ENCODE measurements around the gene GTSE1. TPM values are rescaled to one million over a fixed set of nuclear protein-coding genes. Genes with fewer than 3 reads are reported as not detected.
"Not testable (repeated sequence)": the region's sequence is repeated elsewhere in the genome, so short reads cannot be mapped to it uniquely, and the experiment has no call there.

The GTSE1 gene
- total RNA-seq, 1 experiment from 2014 or later: 31.9 TPM

DNA sequence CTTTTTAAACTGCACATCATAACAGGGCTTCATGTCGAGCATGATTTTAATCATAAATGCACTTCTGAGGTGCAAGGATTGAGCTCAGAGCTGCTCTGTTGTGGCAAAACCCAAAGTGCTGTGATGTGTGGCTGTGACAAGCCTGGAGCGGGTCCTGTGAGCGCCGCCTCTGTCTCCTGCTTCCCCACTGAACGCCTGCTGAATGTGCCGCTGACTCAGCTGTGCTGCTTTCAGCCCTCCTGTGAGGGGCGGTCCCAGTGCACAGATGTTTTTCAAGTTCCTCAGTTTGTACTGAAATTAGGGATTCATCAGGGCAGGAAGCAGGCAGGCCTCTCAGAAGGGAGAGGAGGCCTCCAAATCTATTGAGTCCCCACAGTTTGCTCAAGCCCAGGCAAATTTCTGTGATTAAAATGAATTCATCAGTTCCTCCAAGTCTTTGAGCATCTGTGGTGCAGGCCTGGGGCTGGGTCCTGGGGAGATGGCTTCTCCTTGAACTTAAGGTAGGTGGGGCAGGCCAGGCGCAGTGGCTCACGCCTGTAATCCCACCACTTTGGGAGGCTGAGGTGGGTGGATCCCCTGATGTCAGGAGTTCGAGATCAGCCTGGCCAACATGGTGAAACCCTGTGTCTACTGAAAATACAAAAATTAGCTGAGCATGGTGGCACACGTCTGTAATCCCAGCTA, 3.0 kb upstream of the GTSE1 start:
- DNase-seq (ENCODE audit: low read depth): peak; percentile 21

DNA sequence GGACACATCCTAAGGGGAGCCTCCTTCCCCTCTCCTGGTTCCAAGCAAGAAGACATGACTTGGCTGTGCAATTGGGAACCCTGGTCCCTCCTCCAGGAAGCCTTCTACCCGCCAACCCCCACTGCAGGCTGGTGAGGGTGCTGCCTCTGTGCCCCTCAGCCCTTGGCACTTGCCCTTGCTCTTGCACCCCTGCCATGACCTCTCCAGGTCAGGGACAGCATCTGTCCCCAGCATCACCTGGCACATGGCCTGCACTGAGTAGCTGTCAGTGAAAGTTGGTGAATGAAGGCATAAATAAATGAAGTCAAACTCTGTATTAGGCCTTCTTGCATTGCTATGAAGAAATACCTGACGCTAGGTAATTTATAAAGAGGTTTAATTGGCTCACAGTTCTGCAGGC, 1.9 kb upstream of the GTSE1 start:
- DNase-seq (ENCODE audit: low read depth): no peak

DNA sequence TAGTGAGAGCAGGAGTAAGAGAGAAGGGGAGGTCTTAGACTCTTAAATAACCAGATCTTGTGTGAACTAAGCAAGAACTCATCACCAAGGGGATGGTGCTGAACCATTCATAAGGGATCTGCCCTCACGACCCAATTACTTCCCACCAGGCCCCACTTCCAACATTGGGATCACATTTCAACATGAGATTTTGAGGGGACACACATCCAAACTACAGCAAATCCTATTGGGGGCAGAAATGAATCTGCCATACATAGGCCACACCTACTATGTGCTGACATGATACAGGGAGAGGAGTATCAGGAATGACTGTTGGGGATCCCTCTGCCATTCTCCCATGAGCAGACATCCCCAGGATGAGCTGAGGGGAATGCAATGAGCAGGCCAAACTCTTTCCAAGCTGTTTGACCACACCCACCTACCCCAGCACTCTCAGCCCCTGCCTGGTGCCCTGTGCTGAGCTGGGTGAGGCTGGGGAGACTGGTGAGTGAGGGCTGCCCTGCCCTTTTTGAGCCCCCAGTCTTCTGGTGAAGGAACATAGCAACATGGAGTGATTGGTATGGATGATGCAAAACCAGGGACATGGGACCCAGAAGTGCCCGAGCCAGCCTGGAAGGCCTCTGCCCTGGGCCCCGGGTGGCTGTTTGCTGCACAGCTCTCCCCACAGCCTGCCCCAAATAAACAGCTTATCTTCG, 1.2 kb upstream of the GTSE1 start:
- no peak for DNase-seq (ENCODE audit: low read depth)

DNA sequence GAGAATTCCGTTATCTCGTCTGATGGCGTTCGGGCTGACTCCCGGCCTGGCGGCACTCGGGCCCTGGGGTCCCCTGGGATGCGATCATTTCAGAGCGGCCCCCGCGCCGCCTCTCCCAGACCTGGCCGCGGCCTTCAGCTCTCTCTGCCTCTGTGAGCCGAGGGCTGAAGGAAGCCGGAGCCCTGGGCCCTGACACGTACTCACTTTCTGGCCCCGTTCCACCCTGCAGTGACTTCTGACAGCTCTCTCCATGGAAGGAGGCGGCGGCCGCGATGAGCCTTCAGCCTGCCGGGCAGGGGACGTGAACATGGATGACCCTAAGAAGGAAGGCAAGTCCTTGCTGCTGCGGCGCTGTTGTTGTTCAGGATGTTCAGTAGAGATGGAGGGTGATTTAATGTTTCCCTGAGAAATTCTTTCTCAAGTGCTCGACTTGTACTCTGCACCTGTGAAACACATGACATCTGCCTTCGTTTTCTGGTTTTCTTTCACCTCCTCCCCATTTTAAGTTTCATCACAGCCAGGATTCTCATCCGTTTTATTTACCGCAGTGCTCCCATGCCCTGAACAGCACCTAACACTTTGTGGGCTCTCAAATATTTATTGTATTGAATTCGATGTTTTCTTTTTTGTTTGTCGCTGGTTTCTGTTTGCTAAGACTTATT, 612 bp downstream of the GTSE1 start:
- DNase-seq (ENCODE audit: low read depth): peak; percentile 55

DNA sequence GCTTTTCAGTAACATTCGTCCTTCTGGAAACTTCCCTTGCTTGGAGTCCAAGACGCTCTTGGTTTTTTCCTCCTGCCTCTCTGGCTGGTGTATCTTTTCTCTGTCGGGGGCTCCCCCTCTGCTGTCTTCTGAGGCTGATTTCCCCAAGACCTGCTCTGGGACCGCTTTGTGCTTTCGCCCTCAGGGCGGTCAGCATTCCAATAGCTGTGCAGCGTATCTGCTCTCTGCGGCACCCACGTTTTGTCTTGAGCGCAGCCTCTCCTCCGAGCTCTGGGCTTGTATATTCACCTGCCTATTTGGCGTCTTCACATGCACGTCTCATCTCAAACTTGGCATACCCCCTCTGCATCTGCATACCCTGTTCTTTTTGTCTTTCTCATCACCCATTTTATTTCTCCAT, 2.4 kb downstream of the GTSE1 start:
- no peak for DNase-seq (ENCODE audit: low read depth)

DNA sequence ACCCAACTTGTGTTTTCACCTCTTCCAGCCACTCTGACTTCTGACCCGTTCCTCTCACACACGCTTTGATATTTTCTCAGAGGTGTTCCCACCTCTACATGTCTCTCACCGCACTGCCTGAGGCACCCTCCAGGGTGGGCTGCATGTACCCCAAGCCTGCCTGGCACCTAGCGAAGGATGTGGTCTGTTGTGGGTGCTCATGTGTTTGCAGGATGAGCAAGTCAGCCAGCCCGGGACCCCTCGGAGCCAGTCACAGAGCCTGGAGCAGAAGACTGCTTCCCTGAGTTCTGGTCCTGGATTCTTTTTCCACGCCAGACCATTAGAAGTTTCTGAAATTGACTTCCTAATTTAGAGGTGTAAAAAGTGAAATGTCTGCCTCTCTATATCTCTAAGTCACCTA, 3.8 kb downstream of the GTSE1 start:
- no peak for DNase-seq (ENCODE audit: low read depth)

DNA sequence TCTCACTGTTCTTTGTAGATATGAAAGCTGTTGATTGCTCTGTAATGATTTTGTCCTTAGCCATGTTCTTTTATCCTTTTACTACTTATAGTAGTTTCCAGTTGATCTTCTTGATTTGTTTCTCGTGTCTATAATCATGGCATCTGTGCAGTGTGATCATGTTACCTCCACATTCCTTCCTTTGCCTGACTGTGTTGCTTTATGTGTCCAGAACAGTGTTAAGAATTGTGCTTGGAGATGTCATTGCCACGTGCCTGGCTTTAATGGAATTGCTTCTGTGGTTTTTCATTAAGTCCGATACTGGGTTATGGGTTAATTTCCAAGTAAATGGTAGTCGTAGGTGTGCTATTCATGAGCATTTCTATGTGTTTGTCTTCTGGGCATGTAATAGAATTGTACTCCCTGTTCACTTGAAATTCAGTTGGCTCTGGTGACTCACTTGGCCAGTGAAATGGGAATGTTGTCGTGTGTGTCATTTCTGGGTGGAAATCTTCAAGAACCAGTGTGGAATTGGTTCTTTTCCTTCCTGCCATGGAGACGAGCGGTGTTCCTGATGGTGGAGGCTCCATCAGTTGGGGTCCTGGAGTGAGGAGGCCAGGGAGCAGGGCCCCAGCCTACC, 6.8 kb downstream of the GTSE1 start:
- DNase-seq (ENCODE audit: low read depth): peak; percentile 54

DNA sequence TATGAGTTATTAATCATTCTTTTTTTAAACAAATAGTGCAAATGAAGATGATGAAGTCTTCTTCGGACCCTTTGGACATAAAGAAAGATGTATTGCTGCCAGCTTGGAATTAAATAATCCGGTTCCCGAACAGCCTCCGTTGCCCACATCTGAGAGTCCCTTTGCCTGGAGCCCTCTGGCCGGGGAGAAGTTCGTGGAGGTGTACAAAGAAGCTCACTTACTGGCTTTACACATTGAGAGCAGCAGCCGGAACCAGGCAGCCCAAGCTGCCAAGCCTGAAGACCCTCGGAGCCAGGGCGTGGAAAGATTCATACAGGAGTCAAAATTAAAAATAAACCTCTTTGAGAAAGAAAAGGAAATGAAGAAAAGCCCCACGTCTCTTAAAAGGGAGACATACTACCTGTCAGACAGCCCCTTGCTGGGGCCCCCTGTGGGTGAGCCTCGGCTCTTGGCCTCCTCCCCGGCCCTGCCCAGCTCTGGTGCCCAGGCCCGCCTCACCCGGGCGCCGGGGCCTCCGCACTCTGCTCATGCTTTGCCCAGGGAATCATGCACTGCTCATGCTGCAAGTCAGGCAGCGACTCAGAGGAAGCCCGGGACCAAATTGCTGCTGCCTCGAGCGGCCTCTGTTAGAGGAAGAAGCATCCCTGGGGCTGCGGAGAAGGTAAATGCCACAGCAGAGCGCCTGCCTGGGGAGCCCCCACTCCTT, 11.8 kb downstream of the GTSE1 start:
- DNase-seq (ENCODE audit: low read depth): no peak

DNA sequence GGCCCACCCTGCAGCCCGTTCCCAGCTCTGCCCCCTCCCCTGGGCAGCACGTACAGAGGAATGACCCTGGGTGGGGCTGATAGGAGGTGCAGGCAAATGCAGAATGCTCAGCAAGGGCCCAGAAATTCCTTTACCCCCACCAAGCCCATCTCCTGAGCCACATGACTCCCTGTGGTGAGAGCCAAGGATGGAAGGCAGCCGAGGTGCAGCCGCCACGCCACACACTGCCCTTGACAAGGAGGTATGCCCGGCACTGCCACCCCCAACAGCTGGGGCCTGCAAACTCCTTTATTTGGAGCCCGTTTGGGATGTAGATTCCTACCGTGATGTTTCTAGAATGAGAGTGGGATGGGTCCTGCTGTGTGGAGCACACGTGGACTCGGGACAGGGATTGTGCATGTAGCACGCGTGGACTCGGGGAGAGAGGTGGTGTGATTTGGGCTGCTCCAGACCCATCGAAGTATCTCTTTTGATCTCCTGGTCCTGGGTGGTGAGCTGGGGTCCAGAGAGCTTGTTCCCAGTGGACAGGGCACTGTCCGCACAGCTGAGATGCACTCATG, 12.9 kb downstream of the GTSE1 start:
- DNase-seq (ENCODE audit: low read depth): no peak

DNA sequence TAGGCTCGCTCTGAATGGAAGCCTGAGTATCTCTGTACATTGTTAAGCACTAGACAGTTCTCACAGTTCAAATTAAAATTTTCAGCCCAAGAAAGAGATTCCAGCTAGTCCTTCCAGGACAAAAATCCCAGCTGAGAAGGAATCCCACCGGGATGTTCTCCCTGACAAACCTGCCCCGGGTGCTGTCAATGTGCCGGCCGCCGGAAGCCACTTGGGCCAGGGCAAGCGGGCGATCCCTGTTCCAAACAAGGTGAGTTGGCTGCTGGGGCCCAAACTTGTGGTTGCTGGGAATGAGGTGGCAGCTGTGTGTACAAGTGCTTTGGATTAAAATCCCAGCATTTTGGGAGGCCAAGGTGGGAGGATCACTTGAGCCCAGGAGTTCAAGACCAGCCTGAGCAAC, 15.4 kb downstream of the GTSE1 start:
- DNase-seq (ENCODE audit: low read depth): no peak

DNA sequence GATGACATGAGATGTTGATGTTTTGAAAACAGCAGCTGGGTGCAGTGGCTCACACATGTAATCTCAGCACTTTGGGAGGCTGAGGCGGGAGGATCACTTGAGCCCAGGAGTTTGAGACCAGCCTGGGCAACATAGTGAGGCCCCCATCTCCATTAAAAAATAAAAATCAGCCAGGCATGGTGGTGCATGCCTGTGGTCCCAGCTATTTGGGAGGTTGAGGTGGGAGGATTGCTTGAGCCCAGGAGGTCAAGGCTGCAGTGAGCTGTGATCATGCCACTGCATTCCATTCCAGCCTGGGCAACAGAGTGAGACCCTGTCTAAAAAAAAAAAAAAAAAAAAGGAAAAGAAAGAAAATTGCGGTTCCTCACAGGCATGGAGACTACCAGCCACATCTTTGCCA, 16.2 kb downstream of the GTSE1 start:
- DNase-seq (ENCODE audit: low read depth): not testable (repeated sequence)

DNA sequence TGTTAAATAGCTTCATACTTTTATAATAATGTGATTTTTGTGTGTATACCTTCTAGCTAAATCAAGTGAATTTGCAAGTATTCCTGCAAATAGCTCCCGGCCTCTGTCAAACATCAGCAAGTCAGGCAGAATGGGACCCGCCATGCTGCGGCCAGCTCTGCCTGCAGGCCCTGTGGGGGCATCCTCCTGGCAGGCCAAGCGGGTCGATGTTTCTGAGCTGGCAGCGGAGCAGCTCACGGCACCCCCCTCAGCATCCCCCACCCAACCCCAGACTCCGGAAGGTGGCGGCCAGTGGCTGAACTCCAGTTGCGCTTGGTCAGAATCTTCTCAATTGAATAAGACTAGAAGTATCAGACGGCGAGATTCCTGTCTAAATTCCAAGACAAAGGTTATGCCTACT, 19.3 kb downstream of the GTSE1 start:
- DNase-seq (ENCODE audit: low read depth): no peak

DNA sequence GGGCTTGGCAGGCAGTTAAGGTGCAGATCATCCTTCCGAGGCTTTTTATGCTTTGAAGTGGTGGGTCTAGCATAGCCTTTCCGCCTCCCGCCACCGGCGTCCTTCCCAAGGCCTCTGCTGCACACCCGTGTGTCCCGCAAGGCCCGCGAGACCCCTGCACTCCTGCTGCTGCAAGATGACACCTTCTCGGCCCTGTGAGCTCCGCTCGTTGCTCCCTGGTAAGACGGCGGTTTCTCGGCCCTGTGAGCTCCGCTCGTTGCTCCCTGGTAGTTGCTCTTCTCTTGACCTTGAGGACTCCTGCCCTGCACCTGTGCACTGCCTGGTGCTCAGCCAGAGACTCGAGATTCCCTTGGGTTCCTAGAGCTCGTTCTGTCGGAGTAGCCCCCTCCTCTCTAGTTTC, 21.0 kb downstream of the GTSE1 start:
- DNase-seq (ENCODE audit: low read depth): no peak

DNA sequence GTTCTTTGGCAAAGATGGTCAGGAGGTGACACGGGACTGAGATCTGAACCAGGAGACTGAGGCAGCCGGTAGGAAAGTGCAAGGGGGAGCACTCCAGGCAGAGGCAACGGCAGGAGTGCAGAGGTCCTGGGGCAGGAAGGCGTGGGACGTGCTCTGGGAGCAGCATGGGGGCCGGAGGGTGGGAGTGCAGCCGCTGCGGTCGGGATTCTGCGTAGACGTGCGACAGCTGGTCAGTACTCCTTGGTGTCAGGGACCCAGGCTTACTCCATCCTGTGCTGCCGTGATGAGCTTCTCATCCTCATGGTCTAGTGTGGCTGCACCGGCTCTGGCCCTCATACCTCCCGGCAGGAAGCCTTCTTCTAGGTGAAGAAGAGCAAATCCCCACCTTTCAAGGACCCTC, 21.9 kb downstream of the GTSE1 start:
- no peak for DNase-seq (ENCODE audit: low read depth)

DNA sequence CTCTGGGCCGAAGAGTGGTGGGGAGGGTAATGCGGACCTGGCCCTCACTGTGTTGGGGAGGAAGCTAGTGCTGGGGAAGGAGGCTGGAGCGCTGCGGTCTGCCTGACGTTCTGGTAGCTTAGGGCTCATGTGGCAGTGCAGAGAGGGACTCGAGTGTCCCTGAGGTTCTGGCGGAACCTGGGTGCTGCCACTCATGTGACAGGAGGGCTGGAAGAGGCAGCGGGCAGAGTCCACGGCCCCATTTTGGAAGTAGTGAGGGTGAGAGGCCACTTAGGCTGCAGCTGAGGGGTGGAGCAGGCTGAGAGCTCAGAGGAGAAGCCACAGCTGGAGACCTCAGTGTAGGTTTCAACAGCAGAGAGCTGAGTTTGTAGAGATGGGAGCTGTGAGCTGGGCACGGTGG, 22.6 kb downstream of the GTSE1 start:
- no peak for DNase-seq (ENCODE audit: low read depth)

DNA sequence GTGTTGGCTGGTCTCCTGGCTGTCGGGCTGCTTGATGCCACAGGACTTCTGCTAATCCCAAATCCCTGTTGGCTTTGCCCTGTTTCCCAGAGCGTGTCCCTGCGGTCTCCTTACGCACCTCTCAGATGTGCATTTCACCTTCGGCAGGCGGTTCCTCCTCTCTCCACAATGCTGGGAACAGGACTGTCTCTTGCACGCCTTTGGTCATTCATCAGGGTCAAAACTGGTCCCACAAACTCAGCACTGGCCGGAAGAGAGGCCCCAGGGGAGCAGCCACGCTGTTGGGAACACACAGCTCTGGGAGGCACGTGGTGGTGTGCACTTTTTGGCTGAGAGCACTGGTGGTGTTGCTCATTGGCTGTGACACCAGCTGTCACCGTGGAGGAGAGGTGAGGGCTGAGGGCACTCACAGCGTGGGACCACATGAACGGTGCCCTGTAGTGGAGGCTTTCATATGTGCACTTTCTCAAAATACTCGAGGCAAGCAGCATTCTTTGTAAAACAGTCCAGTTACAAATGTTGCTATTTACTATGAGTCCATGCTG, 23.6 kb downstream of the GTSE1 start:
- no peak for DNase-seq (ENCODE audit: low read depth)

DNA sequence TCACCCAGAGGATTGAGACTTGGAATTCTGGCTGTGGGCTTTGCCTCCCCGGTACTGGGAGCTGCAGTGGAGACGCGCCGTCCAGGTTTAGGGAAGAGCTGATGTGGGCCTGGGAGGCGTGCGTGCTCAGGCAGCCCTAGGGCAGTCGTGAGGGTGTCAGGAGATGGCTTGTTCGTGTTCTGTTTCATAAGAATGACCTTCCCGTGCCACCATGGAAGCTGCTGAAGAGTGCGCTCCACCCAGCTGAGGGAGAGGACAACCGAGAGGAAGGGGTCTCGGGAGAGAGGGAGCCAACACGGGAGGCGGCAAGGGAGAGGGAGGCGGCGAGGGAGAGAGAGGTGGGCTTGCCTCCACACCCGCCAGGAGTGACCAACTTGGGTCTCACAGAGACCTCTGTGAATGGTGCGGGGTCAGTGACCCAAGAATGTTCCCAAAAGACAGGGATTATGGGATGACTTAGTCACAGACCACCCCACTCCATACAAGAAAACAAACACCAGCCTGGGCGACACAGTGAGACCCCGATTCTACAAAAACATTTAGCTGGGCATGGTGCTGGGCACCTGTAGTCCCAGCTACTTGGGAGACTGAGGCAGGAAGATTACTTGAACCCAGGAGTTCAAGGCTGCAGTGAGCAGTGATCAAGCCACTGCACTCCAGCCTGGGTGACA, 24.2 kb downstream of the GTSE1 start:
- DNase-seq (ENCODE audit: low read depth): no peak

DNA sequence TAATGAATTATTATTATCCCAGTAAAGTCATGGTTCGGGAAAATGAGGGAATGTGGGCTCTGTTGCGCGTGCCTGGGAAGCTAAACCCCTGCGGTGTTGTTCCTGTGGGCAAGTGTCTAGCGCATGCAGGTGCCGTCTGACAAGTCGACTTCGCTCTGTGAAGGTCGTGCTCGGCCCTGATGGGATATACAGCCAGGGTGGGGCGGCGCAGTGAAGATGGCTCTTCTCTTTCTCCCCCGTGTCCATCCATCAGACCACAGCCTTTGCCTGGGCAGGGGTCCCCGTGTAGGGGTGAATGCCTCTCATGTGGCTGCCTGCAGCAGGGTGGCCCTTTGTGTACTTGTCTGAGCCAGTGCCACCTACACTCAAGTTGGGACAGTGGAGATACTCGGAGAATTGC, 26.0 kb downstream of the GTSE1 start:
- no peak for DNase-seq (ENCODE audit: low read depth)

DNA sequence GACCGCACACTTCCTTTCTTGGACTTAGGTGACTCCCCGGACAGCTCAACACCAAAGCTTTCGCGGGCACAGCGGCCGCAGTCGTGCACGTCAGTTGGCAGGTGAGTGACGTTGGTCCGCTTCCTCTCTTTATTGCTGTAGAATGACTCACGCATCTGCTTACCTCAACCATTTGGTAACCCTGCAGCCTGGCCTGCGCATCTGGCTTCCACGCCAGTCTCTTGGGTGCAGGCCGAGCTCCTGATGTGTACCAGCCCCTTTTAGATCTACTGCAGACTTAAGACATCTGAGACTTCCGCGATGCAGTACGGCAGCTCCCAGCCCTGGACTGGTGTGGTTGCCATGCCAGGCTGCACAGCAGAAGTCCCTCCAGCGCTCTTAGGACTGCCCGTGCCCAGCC, 26.5 kb downstream of the GTSE1 start:
- DNase-seq (ENCODE audit: low read depth): no peak

DNA sequence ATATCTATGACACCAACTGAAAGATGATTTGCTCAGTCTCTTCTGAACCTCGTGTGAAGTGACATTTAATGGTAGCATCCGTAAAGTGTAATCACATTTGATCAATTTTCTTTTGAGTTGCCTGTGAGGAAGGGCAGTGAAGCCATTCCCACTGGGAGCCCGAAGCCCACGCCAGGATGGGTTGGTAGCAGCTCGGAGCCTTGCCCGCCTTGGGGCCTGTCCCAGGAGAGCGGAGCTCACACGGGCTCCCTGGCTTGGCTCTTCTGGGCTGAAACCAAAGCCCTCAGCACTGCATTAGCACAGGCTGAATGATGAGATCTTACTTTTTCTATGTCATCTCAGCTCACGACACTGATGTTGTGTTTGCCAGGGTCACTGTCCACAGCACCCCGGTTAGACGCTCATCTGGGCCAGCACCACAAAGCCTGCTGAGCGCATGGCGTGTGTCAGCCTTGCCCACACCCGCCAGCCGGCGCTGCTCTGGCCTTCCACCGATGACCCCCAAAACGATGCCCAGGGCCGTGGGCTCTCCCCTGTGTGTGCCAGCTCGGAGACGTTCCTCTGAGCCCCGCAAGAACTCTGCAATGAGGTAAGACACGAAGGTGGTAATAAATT, 29.5 kb downstream of the GTSE1 start:
- DNase-seq (ENCODE audit: low read depth): no peak
